HG03039 (cell line): ENCODE data around the gene WWOX.
A peak's percentile ranks its signal among the peaks of the same experiment; 100 is the strongest.
"Not testable (repeated sequence)": the region's sequence is repeated elsewhere in the genome, so short reads cannot be mapped to it uniquely, and the experiment has no call there.

Experiments
- ATAC-seq: cut with Tn5 transposase; IDR thresholded peaks from one replicate; pipeline ENCODE4 v1.9.1; 2021; ENCODE audit warnings: mild to moderate bottlenecking, moderate library complexity; ENCODE audit not compliant: unreplicated experiment

The WWOX gene

GRCh38 chr16:78099271-78100111 is at the start of gene WWOX:
Gene WWOX, plus strand, starts transcription at chr16:78099654.
- peak; percentile 97 for ATAC-seq

- no peak for ATAC-seq
These were observed 48.6 kb upstream of the WWOX start for GRCh38 chr16:78050734-78051400.

- ATAC-seq = no peak
These were observed 41.5 kb upstream of the WWOX start for GRCh38 chr16:78057803-78058564.

GRCh38 chr16:78059806-78060205 is 39.6 kb upstream of the WWOX start:
- ATAC-seq = not testable (repeated sequence)

GRCh38 chr16:78060295-78060694 is 39.2 kb upstream of the WWOX start:
- ATAC-seq = no peak

GRCh38 chr16:78060809-78061208 is 38.6 kb upstream of the WWOX start:
- ATAC-seq = no peak

- no peak for ATAC-seq
These were observed 34.1 kb upstream of the WWOX start for GRCh38 chr16:78065319-78065718.

GRCh38 chr16:78069913-78070312 is 29.5 kb upstream of the WWOX start:
- no peak for ATAC-seq

- ATAC-seq = no peak
These were observed 27.2 kb upstream of the WWOX start for GRCh38 chr16:78072275-78072674.

GRCh38 chr16:78075800-78076199 is 23.7 kb upstream of the WWOX start:
- no peak for ATAC-seq

- ATAC-seq = no peak
These were observed 18.1 kb upstream of the WWOX start for GRCh38 chr16:78081341-78081740.

GRCh38 chr16:78091419-78091818 is 8.0 kb upstream of the WWOX start:
- no peak for ATAC-seq

- no peak for ATAC-seq
These were observed 6.7 kb upstream of the WWOX start for GRCh38 chr16:78092758-78093157.

GRCh38 chr16:78094166-78094565 is 5.3 kb upstream of the WWOX start:
- ATAC-seq = no peak

GRCh38 chr16:78094998-78095397 is 4.5 kb upstream of the WWOX start:
- no peak for ATAC-seq

GRCh38 chr16:78096386-78096785 is 3.1 kb upstream of the WWOX start:
- no peak for ATAC-seq

- no peak for ATAC-seq
These were observed 1.9 kb upstream of the WWOX start for GRCh38 chr16:78097548-78097947.

- ATAC-seq = no peak
These were observed 1.4 kb upstream of the WWOX start for GRCh38 chr16:78098087-78098486.

GRCh38 chr16:78098595-78099270 is 721 bp upstream of the WWOX start:
- no peak for ATAC-seq

GRCh38 chr16:78100112-78100467 is 636 bp downstream of the WWOX start:
- no peak for ATAC-seq

GRCh38 chr16:78102122-78102660 is 2.7 kb downstream of the WWOX start:
- no peak for ATAC-seq
